LNCAP (cell line): Measurements from ENCODE around the gene ZNF407.

ENCODE experiments used
- CTCF ChIP-seq: fragments of 450-650 bp; IDR thresholded peaks from 2 replicates; pipeline ENCODE4 v1.5.1; 2017; ENCODE audit warnings: mild to moderate bottlenecking

The ZNF407 gene

GRCh38 chr18:74590671-74591070, 7.0 kb upstream of the ZNF407 start:
- TF ChIP-seq CTCF, result no peak

GRCh38 chr18:74595431-74595830, 2.2 kb upstream of the ZNF407 start:
- no peak for TF ChIP-seq CTCF

GRCh38 chr18:74597034-74597661, 522 bp upstream of the ZNF407 start:
- TF ChIP-seq CTCF, result no peak

GRCh38 chr18:74598350-74599001, 806 bp downstream of the ZNF407 start:
- TF ChIP-seq CTCF, result no peak

- no peak for TF ChIP-seq CTCF
Measured at GRCh38 chr18:74604361-74604760, 6.7 kb downstream of the ZNF407 start.

GRCh38 chr18:74604774-74605173, 7.1 kb downstream of the ZNF407 start:
- no peak for TF ChIP-seq CTCF

GRCh38 chr18:74608681-74609080, 11.0 kb downstream of the ZNF407 start:
- TF ChIP-seq CTCF, result no peak
